ENCODE results near the gene PATL2. TPM values are rescaled to one million over a fixed set of nuclear protein-coding genes. Genes with fewer than 3 reads are reported as not detected.

The PATL2 gene
- total and polyA plus RNA-seq, 4 experiments from 2014 or later: 5.7 to 62.8 (median 34.8) TPM

- Histone ChIP-seq H3K36me3 (ENCODE audit: insufficient read depth, low read length) (peaks cover 12% of the 10 kb centered on the region), H3K27ac (ENCODE audit: low read depth, low read length) (peak overlapping the region; percentile 98), H3K4me1 (ENCODE audit: insufficient read depth, low read length) (peaks cover 78% of the 10 kb centered on the region), H3K9me3 (ENCODE audit: control insufficient read depth in 1 of 2, low read length in 2 of 2) (no peaks in the 10 kb centered on the region), H3K27me3 (ENCODE audit: insufficient read depth, low read length) (no peaks in the 10 kb centered on the region), H3K4me3 (ENCODE audit: low read length in 2 of 2) (peak overlapping the region; percentile 32 to 46)
- Mint-ChIP-seq H3K4me3 (peak overlapping the region; percentile 66 to 100 (median 97)), H3K9me3 (peaks cover 0 to 3% (median 0%) of the 10 kb centered on the region in 8 donors), H3K36me3 (peaks cover 11 to 36% of the 10 kb centered on the region in 2 donors), H3K27me3 (no peaks in the 10 kb centered on the region), H3K4me1 (peaks cover 45 to 90% (median 63%) of the 10 kb centered on the region in 4 donors), H3K27ac (peak overlapping the region; percentile 96 to 100 (median 99))
- peak in 4 of 5 donors; percentile 28 to 71 (median 43) for DNase-seq
- ChIA-PET POLR2A (ENCODE audit: partially characterized antibody) (interaction anchor here (0.6 to 39.7 kb wide), 4 partner anchors 10 to 108 kb away, joined by 3 to 5737 read pairs (median 1628); partner anchors contain the start of genes B2M, PATL2, SPG11 and TRIM69), CTCF (ENCODE audit: partially characterized antibody) (interaction anchor here (1.2 to 33.6 kb wide), 5 partner anchors 4 to 65 kb away, joined by 3 to 821 read pairs (median 601); partner anchors contain the start of genes B2M, PATL2, SPG11 and TRIM69)
- intact Hi-C loops (cut with micrococcal nuclease): loop anchor here (5.0 kb wide), 2 partner anchors 190 to 300 kb away; partner anchors contain the start of genes CTDSPL2 and EIF3J
Measured at GRCh38 chr15:44727485-44728231, 16.5 kb upstream of the PATL2 start.

- Histone ChIP-seq H3K4me1 (ENCODE audit: insufficient read depth, low read length) (peaks cover 78% of the 10 kb centered on the region), H3K27ac (ENCODE audit: low read depth, low read length) (peak overlapping the region; percentile 98), H3K36me3 (ENCODE audit: insufficient read depth, low read length) (peaks cover 6% of the 10 kb centered on the region), H3K9me3 (ENCODE audit: control insufficient read depth in 1 of 2, low read length in 2 of 2) (no peaks in the 10 kb centered on the region), H3K4me3 (ENCODE audit: low read length in 2 of 2) (peak overlapping the region; percentile 46 to 59), H3K27me3 (ENCODE audit: insufficient read depth, low read length) (no peaks in the 10 kb centered on the region)
- peaks cover 0 to 3% (median 0%) of the 10 kb centered on the region in 8 donors for H3K9me3 Mint-ChIP-seq
- CTCF ChIA-PET (ENCODE audit: partially characterized antibody): interaction anchor here (0.7 to 33.6 kb wide), 7 partner anchors 5 to 148 kb away, joined by 4 to 821 read pairs (median 11); partner anchors contain the start of genes B2M, PATL2, SPG11 and TRIM69
- H3K36me3 Mint-ChIP-seq: peaks cover 3 to 28% of the 10 kb centered on the region in 2 donors
- H3K4me3 Mint-ChIP-seq: peak overlapping the region; percentile 87 to 100 (median 98)
- peaks cover 44 to 89% (median 61%) of the 10 kb centered on the region in 4 donors for H3K4me1 Mint-ChIP-seq
- intact Hi-C loops (cut with micrococcal nuclease): loop anchor here (1.0 to 5.0 kb wide), 7 partner anchors 9 to 300 kb away; partner anchors contain the start of genes CTDSPL2, EIF3J, SPG11 and TRIM69
- H3K27me3 Mint-ChIP-seq: no peaks in the 10 kb centered on the region
- H3K27ac Mint-ChIP-seq: peak overlapping the region; percentile 96 to 100 (median 99)
- peak; percentile 81 to 93 (median 86) for DNase-seq
- POLR2A ChIA-PET (ENCODE audit: partially characterized antibody): interaction anchor here (0.5 to 39.7 kb wide), 11 partner anchors 11 to 475 kb away, joined by 3 to 5737 read pairs (median 4); partner anchors contain the start of genes B2M, PATL2, SPG11 and TRIM69
Measured at GRCh38 chr15:44726568-44727484, 15.7 kb upstream of the PATL2 start.

GRCh38 chr15:44726136-44726535 is 15.0 kb upstream of the PATL2 start:
- H3K9me3 ChIP-seq (ENCODE audit: control insufficient read depth in 1 of 2, low read length in 2 of 2): no peaks in the 10 kb centered on the region
- POLR2A ChIA-PET (ENCODE audit: partially characterized antibody): interaction anchor here (0.7 to 39.7 kb wide), 9 partner anchors 11 to 476 kb away, joined by 3 to 5737 read pairs (median 5); partner anchors contain the start of genes B2M, PATL2, SPG11 and TRIM69
- H3K27me3 ChIP-seq (ENCODE audit: insufficient read depth, low read length): no peaks in the 10 kb centered on the region
- peaks cover 0 to 22% of the 10 kb centered on the region in 2 donors for H3K36me3 Mint-ChIP-seq
- peaks cover 78% of the 10 kb centered on the region for H3K4me1 ChIP-seq (ENCODE audit: insufficient read depth, low read length)
- peak overlapping the region; percentile 44 to 59 for H3K4me3 ChIP-seq (ENCODE audit: low read length in 2 of 2)
- peak overlapping the region; percentile 96 to 100 (median 99) for H3K27ac Mint-ChIP-seq
- peaks cover 45 to 89% (median 60%) of the 10 kb centered on the region in 4 donors for H3K4me1 Mint-ChIP-seq
- intact Hi-C loops (cut with micrococcal nuclease): loop anchor here (1.0 to 5.0 kb wide), 7 partner anchors 8 to 299 kb away; partner anchors contain the start of genes CTDSPL2, EIF3J, SPG11 and TRIM69
- peak in 1 of 5 donors; percentile 63 for DNase-seq
- peaks cover 0 to 5% (median 0%) of the 10 kb centered on the region in 8 donors for H3K9me3 Mint-ChIP-seq
- peak overlapping the region; percentile 87 to 99 (median 96) for H3K4me3 Mint-ChIP-seq
- peak overlapping the region; percentile 98 for H3K27ac ChIP-seq (ENCODE audit: low read depth, low read length)
- H3K27me3 Mint-ChIP-seq: no peaks in the 10 kb centered on the region
- H3K36me3 ChIP-seq (ENCODE audit: insufficient read depth, low read length): no peaks in the 10 kb centered on the region
- CTCF ChIA-PET (ENCODE audit: partially characterized antibody): interaction anchor here (0.7 to 33.6 kb wide), 7 partner anchors 6 to 148 kb away, joined by 4 to 821 read pairs (median 11); partner anchors contain the start of genes B2M, PATL2, SPG11 and TRIM69

DNA sequence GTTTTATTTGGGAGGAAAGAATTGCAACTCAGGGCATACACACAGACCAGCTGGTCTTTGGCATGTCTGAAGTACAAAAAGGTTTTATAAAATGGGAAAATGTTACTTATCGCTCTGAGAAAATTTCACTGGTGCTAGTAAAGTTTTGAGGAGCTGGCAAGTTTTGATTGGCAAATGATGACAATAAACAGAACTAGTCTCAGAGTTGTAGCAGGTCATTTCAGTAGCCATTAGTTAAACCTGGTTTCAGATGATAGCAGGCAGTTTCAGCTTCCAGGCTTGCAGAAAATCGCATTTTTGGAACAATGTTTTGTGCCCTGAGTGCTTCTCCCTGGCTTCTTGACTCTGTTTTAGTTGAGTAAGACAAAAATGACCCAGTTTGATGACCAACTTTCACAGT is 10.9 kb upstream of the PATL2 start:
- peaks cover 59 to 94% (median 78%) of the 10 kb centered on the region in 4 donors for H3K4me1 Mint-ChIP-seq
- no peaks in the 10 kb centered on the region for H3K9me3 ChIP-seq (ENCODE audit: control insufficient read depth in 1 of 2, low read length in 2 of 2)
- DNase-seq: no peak
- no peaks in the 10 kb centered on the region for H3K27me3 ChIP-seq (ENCODE audit: insufficient read depth, low read length)
- peak overlapping the region; percentile 11 for H3K27ac ChIP-seq (ENCODE audit: low read depth, low read length)
- intact Hi-C loops (cut with micrococcal nuclease): no loop called here
- no peak overlapping the region for H3K4me3 ChIP-seq (ENCODE audit: low read length in 2 of 2)
- ChIA-PET POLR2A (ENCODE audit: partially characterized antibody) (interaction anchor here (2.2 to 39.7 kb wide), 4 partner anchors 7 to 59 kb away, joined by 8 to 5737 read pairs (median 3006); partner anchors contain the start of genes B2M, PATL2, SPG11 and TRIM69), CTCF (ENCODE audit: partially characterized antibody) (interaction anchor here (1.1 to 33.6 kb wide), 3 partner anchors 8 to 60 kb away, joined by 5 to 821 read pairs (median 601); partner anchors contain the start of genes SPG11 and TRIM69)
- peak overlapping the region; percentile 42 to 100 (median 80) for H3K27ac Mint-ChIP-seq
- H3K36me3 Mint-ChIP-seq: peaks cover 26 to 30% of the 10 kb centered on the region in 2 donors
- peaks cover 0 to 6% (median 0%) of the 10 kb centered on the region in 8 donors for H3K9me3 Mint-ChIP-seq
- peak overlapping the region in 3 of 8 donors; percentile 8 to 73 (median 24) for H3K4me3 Mint-ChIP-seq
- peaks cover 97% of the 10 kb centered on the region for H3K4me1 ChIP-seq (ENCODE audit: insufficient read depth, low read length)
- peaks cover 19% of the 10 kb centered on the region for H3K36me3 ChIP-seq (ENCODE audit: insufficient read depth, low read length)
- no peaks in the 10 kb centered on the region for H3K27me3 Mint-ChIP-seq

DNA sequence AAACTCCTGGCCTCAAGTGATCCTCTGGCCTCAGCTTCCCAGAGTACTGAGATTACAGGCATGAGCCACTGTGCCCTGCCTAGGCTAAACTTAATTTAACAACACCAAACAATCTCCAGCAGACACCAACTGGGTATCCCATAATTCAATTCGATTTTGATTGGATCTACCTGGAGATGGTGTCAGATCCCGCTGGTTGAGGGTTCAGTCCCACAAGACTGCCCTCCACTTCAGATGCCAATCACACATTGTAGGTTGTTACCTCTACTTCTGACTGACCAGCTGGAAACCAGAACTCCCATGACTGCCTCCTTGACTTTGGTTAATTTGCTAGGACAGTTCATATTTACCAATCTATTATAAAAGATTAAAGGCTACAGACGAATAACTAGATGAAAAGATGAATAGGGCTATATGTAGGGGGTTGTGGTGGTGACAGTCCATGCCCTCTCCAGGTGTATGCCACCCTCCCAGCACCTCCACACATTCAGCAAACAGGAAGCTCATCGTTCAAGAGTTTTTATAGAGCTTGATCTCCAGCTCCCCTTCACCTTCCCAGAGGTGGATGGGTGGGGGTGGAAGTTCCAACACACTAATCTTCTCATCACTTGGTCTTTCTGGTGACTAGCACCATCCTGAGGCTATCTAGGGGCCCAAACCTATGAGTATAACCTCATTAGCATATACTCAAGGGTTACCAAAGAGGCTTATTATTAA is 9.5 kb upstream of the PATL2 start:
- Histone ChIP-seq H3K9me3 (ENCODE audit: control insufficient read depth in 1 of 2, low read length in 2 of 2) (no peaks in the 10 kb centered on the region), H3K36me3 (ENCODE audit: insufficient read depth, low read length) (peaks cover 33% of the 10 kb centered on the region), H3K4me1 (ENCODE audit: insufficient read depth, low read length) (peaks cover 97% of the 10 kb centered on the region), H3K27ac (ENCODE audit: low read depth, low read length) (peak overlapping the region; percentile 99), H3K27me3 (ENCODE audit: insufficient read depth, low read length) (no peaks in the 10 kb centered on the region), H3K4me3 (ENCODE audit: low read length in 2 of 2) (no peak overlapping the region)
- H3K36me3 Mint-ChIP-seq: peaks cover 39 to 42% of the 10 kb centered on the region in 2 donors
- H3K27ac Mint-ChIP-seq: peak overlapping the region; percentile 83 to 100 (median 94)
- H3K4me3 Mint-ChIP-seq: peak overlapping the region; percentile 31 to 75 (median 44)
- CTCF ChIA-PET (ENCODE audit: partially characterized antibody): interaction anchor here (0.8 to 33.6 kb wide), 5 partner anchors 10 to 58 kb away, joined by 3 to 821 read pairs (median 6); partner anchors contain the start of genes B2M, PATL2, SPG11 and TRIM69
- peaks cover 0 to 4% (median 0%) of the 10 kb centered on the region in 8 donors for H3K9me3 Mint-ChIP-seq
- intact Hi-C loops (cut with micrococcal nuclease): no loop called here
- DNase-seq: peak in 3 of 5 donors; percentile 16 to 52 (median 24)
- POLR2A ChIA-PET (ENCODE audit: partially characterized antibody): interaction anchor here (1.0 to 39.7 kb wide), 14 partner anchors 6 to 144 kb away, joined by 3 to 5737 read pairs (median 6); partner anchors contain the start of genes B2M, PATL2, SPG11 and TRIM69
- H3K27me3 Mint-ChIP-seq: no peaks in the 10 kb centered on the region
- peaks cover 68 to 94% (median 80%) of the 10 kb centered on the region in 4 donors for H3K4me1 Mint-ChIP-seq
